ENCODE measurements around the gene OGDH.

DNA sequence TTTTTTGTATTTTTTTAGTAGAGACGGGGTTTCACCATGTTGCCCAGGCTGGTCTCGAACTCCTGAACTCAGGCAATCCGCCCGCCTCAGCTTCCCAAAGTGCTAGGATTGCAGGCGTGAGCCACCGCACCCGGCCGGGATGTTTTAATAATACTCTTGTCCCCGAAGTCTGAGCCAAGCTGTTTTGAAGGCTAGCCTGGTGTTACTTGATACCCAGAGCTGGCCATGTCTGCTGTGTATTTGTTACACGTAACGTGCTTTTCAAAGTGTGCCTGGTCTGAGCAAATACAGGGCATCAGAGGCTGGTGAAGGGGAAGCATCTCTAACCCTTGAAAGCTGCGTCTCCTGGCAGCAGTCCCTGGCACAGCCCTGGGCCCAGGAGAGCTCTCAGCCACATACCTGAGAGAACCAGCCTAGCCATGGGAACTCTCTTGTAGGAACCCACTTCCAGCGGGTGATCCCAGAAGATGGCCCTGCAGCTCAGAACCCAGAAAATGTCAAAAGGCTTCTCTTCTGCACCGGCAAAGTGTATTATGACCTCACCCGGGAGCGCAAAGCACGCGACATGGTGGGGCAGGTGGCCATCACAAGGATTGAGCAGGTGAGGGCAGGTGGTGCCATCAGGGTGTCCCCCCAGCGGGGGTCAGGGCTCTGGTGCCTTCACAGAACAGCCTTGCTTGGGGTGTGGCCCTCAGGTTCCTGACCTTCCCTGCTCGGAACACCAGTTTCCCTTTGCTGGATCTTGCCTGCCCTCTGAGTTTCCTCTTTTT is 100.5 kb downstream of the OGDH start:
- TF ChIP-seq CTCF (IDR thresholded peaks at IDR 0.05) (no peak), POLR2A (IDR thresholded peaks at IDR 0.05) (no peak), EP300 (IDR thresholded peaks at IDR 0.05) (no peak)

All from ovary (tissue), 3 donors.